NCI-H748 (cell line): ENCODE measurements around the gene RRP12.
A peak's percentile ranks its signal among the peaks of the same experiment; 100 is the strongest.

Experiments
- DNase-seq: peaks from one replicate; lab custom pipeline; 2025; ENCODE audit not compliant: unreplicated experiment; lab: John Stamatoyannopoulos, UW

Gene RRP12

DNA sequence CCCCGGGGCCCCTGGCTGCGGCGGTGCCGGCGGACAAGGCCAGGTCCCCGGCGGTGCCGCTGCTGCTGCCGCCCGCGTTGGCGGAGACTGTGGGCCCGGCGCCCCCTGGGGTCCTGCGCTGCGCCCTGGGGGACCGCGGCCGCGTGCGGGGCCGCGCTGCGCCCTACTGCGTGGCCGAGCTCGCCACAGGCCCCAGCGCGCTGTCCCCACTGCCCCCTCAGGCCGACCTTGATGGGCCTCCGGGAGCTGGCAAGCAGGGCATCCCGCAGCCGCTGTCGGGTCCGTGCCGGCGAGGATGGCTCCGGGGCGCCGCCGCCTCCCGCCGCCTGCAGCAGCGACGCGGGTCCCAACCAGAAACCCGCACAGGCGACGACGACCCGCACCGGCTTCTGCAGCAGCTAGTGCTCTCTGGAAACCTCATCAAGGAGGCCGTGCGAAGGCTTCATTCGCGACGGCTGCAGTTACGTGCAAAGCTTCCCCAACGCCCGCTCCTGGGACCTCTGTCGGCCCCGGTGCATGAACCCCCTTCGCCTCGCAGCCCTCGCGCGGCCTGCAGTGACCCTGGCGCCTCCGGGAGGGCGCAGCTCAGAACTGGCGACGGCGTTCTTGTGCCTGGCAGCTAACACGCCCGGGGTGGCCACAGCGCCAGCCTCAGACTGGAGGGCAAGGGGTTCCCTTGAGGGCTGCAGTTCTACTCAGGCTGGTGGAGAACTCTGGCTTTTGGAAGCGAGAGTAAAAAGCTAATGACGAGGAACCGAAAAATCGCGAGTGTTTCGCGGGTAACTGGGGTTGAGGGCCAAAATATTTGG lies 81.3 kb downstream of the RRP12 start:
- DNase-seq = peak; percentile 42

DNA sequence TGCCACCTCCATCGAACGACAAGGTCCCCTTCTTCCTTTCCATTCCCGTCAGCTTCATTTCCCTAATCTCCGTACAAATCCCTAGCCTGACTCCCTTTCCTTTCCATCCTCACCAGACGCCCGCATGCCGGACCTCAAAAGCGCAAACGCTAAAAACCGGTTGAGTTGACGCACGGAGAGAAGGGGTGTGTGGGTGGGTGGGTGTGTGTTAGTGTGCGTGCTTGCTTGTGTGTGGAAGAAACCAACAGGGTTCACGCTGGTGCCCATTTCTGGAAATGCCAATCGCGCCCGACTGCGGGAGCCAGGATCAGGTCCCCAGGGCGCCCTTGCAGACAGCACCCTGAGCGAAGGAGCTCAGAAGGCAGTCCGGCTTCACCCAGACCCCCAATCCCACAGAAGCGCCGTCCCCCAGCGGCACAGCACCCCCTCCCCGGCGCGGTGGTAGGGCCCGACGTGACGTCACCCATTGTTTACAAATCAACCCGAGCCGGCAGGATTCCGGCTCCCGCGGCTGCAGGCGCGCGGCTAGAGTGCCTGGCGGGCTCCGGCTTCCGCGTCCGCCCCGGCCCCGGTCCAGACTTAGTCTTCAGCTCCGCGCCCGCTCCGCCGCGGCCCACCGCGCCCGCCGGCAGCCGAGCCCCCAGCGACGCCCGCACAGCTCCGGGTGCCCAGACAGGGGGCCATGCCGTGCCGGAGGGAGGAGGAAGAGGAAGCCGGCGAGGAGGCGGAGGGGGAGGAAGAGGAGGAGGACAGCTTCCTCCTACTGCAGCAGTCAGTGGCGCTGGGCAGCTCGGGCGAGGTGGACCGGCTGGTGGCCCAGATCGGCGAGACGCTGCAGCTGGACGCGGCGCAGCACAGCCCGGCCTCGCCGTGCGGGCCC lies 82.1 kb downstream of the RRP12 start, which contains the start of gene FRAT1:
FRAT1 (plus strand) TSS at position 500 of the 880 bp plus-strand sequence; CDS start at position 683, 183 bp downstream.
- peak; percentile 83 for DNase-seq

DNA sequence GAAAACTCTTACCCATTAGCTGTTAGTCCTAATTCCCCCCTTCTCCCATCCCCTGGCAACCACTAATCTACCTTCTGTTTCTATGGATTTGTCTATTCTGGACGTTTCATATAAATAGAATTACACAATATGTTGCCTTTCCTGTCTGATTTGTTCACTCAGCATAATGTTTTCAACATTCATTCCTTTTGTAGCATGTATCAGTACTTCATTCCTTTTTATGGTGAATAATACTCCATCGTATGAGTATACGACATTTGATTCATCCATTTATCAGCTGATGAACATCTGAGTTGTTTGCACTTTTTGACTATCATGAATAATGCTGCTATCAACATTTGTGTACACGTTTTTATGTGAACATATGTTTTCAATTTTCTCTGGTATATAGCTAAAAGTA lies 86.5 kb downstream of the RRP12 start:
- no peak for DNase-seq

DNA sequence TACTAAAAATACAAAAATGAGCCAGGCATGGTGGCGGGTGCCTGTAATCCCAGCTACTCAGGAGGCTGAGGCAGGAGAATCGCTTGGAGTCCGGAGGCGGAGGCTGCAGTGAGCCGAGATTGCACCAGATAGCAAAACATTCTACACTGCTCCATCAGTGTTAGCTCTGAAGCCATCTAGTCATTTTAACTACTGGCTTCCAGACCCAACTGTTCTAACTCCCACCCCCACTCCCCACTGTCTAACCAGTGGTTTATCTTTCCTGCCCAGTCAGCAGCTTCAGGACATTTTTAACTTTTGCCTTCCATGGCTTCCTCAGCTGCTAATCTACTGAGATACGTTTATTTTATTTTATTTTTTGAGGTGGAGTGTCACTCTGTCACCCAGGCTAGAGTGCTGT lies 88.2 kb downstream of the RRP12 start:
- no peak for DNase-seq

DNA sequence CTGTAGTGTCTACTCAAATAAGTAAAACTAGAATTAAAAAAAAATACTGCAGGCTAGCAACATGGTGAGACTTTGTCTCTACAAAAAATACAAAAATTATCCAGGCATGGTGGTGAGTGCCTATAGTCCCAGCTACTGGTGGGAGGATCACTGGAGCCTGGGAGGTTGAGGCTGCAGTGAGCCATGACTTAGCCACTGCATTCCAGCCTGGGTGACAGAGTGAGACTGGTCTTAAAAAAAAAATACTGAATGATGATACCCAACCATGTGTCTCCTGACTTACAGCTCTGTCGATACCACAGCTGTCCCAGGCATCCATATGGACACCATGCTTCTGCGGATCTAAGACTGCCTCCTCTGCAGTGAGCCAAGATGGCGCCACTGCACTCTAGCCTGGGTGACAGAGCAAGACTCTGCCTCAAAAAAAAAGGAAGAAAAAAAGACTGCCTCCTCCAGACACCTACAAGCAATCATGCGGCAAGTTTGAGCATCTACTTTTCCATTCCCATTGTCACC lies 90.0 kb downstream of the RRP12 start:
- no peak for DNase-seq

DNA sequence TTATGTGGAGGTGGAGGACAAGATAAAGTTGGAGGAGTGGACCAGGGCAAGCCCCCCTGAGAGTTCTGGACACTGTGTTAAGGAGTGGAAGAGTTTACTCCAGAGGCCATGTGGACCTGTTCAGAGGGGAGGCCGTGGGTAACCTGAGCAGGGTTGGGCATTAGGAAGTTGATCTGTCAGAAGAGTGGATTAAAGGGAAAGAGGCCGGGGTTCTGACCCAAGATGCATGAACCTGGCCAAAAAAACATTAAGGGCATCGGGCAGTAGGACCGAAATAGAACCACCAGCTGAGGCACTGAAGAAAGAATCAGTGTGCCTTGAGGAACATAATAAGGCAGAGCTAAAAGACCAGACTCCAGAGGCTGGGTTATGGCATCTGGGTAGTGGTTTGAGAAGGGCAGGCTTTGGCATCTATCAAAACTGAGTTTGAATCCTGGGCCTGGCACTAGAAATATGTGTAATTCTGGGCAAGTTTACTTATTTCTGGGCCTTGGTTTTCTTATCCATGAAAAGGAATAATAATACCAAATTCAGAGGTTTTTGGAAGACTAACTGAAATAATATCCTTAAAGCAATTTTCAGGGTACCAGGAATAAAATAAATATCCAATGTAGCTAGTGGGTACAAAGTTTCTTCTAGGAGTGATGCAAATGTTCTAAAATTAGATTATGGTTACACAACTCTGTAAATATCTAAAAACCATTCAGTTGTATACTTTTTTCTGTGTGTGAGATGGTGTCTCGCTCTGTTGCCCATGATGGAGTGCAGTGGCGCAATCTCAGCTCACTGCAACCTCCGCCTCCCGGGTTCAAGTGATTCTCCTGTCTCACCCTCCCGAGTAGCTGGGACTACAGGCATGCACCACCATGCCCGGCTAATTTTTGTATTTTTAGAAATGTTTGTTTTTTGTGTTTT lies 93.0 kb downstream of the RRP12 start:
- DNase-seq = no peak

DNA sequence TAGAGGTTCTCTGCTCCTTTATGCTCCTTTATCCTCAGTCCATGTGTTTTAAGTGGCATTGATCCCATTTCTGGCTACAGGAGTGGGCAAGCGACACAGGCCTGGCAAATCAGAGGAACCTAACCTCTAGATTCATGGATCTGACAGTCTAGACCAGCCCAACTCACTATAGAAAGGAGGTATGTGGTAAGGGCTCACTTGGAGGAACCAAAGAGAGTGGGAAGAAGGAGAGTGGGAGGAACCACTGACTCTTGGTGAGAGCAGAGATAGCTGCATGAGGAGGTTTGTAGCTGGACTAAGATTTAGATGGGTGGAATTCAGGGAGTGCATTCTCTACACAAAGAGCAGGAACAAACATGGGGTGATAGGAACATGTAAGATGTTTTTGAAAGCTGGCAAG lies 93.7 kb downstream of the RRP12 start:
- no peak for DNase-seq
